Fibroblast of lung (primary cell): ENCODE data around the gene RARG. TPM values are rescaled to one million over a fixed set of nuclear protein-coding genes. Genes with fewer than 3 reads are reported as not detected.

Experiments
- DNase-seq, 2 donors: peaks; one replicate each; pipeline versions ENCODE4 v3.0.0 to v3.0.0-alpha.2; 2010; ENCODE audit warnings: low read depth in 2 of 2
- H2AFZ ChIP-seq: 2 replicates; pipeline ENCODE4 v1.5.1; 2012; ENCODE audit warnings: low read length, control low read depth, inconsistent platforms
- H3K27ac ChIP-seq: 2 replicates; pipeline ENCODE4 v1.5.1; 2011; ENCODE audit warnings: low read length, control low read depth; ENCODE audit not compliant: insufficient read depth
- H3K27me3 ChIP-seq: 2 replicates; pipeline ENCODE4 v1.5.1; 2011; ENCODE audit warnings: mild to moderate bottlenecking, low read length; ENCODE audit not compliant: control insufficient read depth, insufficient read depth
- H3K36me3 ChIP-seq: 2 replicates; pipeline ENCODE4 v1.5.1; 2011; ENCODE audit warnings: low read length; ENCODE audit not compliant: control insufficient read depth, insufficient read depth
- H3K4me1 ChIP-seq: 2 replicates; pipeline ENCODE4 v1.5.1; 2011; ENCODE audit warnings: low read length; ENCODE audit not compliant: control insufficient read depth, insufficient read depth; ENCODE audit errors: extremely low read depth
- H3K4me2 ChIP-seq: 2 replicates; pipeline ENCODE4 v1.5.1; 2011; ENCODE audit warnings: low read length, control low read depth; ENCODE audit not compliant: insufficient read depth; ENCODE audit errors: extremely low read depth
- H3K4me3 ChIP-seq, 4 experiments: fragments of 200-600 bp in 1 of 4; sonication (generic) in 1 of 4; replicated peaks in 1 of 4; 2 replicates each; pipeline ENCODE4 v1.5.1; 2011 to 2016; ENCODE audit warnings: low read length in 4 of 4, low read depth in 3 of 4, mild to moderate bottlenecking in 3 of 4, control low read depth in 2 of 4, inconsistent platforms in 1 of 4, mixed read lengths in 1 of 4; ENCODE audit not compliant: insufficient read depth in 1 of 4; ENCODE audit errors: control extremely low read depth in 1 of 4
- H3K79me2 ChIP-seq: 2 replicates; pipeline ENCODE4 v1.5.1; 2012; ENCODE audit warnings: mild to moderate bottlenecking, low read length, inconsistent platforms; ENCODE audit not compliant: control insufficient read depth, insufficient read depth
- H3K9ac ChIP-seq: 2 replicates; pipeline ENCODE4 v1.5.1; 2011; ENCODE audit warnings: mild to moderate bottlenecking, low read length, control low read depth; ENCODE audit not compliant: insufficient read depth
- H3K9me3 ChIP-seq: 2 replicates; pipeline ENCODE4 v1.5.1; 2012; ENCODE audit warnings: low read depth, low read length; ENCODE audit not compliant: control insufficient read depth, insufficient read depth
- H4K20me1 ChIP-seq: 2 replicates; pipeline ENCODE4 v1.5.1; 2011; ENCODE audit warnings: low read length; ENCODE audit not compliant: control insufficient read depth, insufficient read depth; ENCODE audit errors: extremely low read depth
- EZH2 ChIP-seq: IDR thresholded peaks from 2 replicates; pipeline ENCODE4 v1.5.1; 2012; ENCODE audit warnings: low read length, control low read depth, mild to moderate bottlenecking; ENCODE audit errors: missing control alignments
- polyA plus RNA-seq, 2 donors: library from polyadenylated mRNA; depleted of rRNA in 1 of 2; stranded (reverse) in 1 of 2; unstranded in 1 of 2; fragments of >200 nt; gene quantifications; 2 replicates each; pipeline ENCODE4 v1.2.1, GENCODE V29; 2011 to 2012; ENCODE audit warnings: missing spikeins in 1 of 2
- total RNA-seq: library from RNA; depleted of rRNA; stranded (reverse); fragments of >200 nt; gene quantifications from 2 replicates; pipeline ENCODE4 v1.2.1, GENCODE V29; 2014
- TF ChIP-seq, protein P1 (sequence below), 2 donors: IDR thresholded peaks in 1 of 2; conservative IDR thresholded peaks in 1 of 2; 1 replicate in 1 of 2; 2 replicates in 1 of 2; pipeline ENCODE4 v1.5.1; 2011 to 2012; ENCODE audit warnings: low read length in 2 of 2, control low read depth in 1 of 2, inconsistent platforms in 1 of 2, low read depth in 1 of 2, mild to moderate bottlenecking in 1 of 2

Gene RARG
- total and polyA plus RNA-seq, 2 donors (not counting 1 experiment from before 2014, with no cell fraction given): 30.4 to 51.4 TPM

DNA sequence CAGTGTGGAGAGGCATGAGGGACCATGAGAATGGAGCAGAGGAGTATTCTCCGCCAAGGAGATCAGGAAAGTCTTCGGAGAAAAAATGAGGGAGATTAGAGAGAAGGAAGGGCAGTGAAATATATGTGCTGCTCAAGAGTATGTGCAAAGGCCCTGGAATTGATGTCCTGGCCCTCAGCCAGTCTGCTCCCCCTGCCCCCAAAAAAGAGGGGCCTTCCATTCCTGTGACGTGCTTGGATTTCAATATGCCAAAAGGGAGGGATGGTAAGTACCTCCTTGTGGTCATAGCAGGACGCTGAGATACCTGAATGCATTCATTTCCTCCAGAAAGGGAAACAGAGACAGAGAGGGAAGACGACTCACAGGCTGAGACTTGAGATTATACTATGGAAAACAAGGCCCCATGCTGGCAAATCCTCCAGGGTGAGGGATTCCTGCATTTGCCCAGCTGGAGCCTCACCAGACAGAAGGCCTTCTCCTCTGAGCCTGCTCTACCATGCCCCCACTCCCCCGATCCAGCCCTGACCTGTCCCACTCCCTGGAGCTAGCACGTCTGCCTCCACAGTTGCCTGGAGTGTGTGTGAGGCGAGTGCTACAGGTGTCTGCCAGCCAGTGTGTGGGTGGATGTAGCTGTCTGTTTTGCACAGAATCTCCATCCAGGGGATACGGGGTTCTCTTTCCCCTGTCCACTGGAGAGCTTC is 3.9 kb upstream of the RARG start:
- Histone ChIP-seq H3K9me3 (no peaks in the 10 kb centered on the region), H3K36me3 (no peaks in the 10 kb centered on the region), H3K79me2 (no peaks in the 10 kb centered on the region), H3K9ac (no peak overlapping the region), H3K27ac (no peak overlapping the region), H3K4me3 (no peak overlapping the region), H2AFZ (no peak overlapping the region), H4K20me1 (no peaks in the 10 kb centered on the region), H3K4me2 (no peak overlapping the region), H3K27me3 (peaks cover 14% of the 10 kb centered on the region), H3K4me1 (peaks cover 19% of the 10 kb centered on the region)
- DNase-seq: no peak
- TF ChIP-seq, protein P1, sequence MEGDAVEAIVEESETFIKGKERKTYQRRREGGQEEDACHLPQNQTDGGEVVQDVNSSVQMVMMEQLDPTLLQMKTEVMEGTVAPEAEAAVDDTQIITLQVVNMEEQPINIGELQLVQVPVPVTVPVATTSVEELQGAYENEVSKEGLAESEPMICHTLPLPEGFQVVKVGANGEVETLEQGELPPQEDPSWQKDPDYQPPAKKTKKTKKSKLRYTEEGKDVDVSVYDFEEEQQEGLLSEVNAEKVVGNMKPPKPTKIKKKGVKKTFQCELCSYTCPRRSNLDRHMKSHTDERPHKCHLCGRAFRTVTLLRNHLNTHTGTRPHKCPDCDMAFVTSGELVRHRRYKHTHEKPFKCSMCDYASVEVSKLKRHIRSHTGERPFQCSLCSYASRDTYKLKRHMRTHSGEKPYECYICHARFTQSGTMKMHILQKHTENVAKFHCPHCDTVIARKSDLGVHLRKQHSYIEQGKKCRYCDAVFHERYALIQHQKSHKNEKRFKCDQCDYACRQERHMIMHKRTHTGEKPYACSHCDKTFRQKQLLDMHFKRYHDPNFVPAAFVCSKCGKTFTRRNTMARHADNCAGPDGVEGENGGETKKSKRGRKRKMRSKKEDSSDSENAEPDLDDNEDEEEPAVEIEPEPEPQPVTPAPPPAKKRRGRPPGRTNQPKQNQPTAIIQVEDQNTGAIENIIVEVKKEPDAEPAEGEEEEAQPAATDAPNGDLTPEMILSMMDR (conservative IDR thresholded peaks at IDR 0.05 in 1 of 2, IDR thresholded peaks at IDR 0.05 in 1 of 2; ENCODE audit: low read depth in 1 of 2, low read length in 2 of 2): no peak
- TF ChIP-seq EZH2: no peak

DNA sequence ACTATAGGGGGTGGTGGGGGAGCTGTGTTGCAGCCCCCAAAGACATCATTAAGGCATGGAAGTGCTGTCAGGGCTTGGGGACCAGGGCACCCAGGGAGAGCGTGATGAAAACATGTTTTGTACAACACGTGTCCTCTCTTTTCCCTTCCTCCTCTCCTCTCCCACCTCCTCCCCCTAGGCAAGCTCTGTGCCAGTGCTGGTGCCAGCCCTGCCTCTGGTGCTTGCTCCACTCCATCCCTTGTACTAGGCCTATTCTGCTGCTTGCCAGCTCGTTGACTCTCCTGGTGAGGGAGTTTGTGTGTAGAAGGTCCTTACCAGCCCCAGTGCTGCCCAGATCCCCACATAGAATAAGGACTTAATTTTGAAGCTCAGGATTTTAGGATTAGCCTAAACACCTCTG is 3.2 kb upstream of the RARG start:
- no peaks in the 10 kb centered on the region for H3K79me2 ChIP-seq
- TF ChIP-seq EZH2: no peak
- TF ChIP-seq, protein P1 (conservative IDR thresholded peaks at IDR 0.05 in 1 of 2, IDR thresholded peaks at IDR 0.05 in 1 of 2; ENCODE audit: low read depth in 1 of 2, low read length in 2 of 2): no peak
- H3K36me3 ChIP-seq: no peaks in the 10 kb centered on the region
- no peak overlapping the region for H2AFZ ChIP-seq
- no peak overlapping the region for H3K9ac ChIP-seq
- H3K27ac ChIP-seq: no peak overlapping the region
- no peak overlapping the region for H3K4me2 ChIP-seq
- H4K20me1 ChIP-seq: no peaks in the 10 kb centered on the region
- H3K27me3 ChIP-seq: peaks cover 12% of the 10 kb centered on the region
- no peak for DNase-seq
- H3K9me3 ChIP-seq: no peaks in the 10 kb centered on the region
- H3K4me1 ChIP-seq: peaks cover 19% of the 10 kb centered on the region
- no peak overlapping the region for H3K4me3 ChIP-seq

DNA sequence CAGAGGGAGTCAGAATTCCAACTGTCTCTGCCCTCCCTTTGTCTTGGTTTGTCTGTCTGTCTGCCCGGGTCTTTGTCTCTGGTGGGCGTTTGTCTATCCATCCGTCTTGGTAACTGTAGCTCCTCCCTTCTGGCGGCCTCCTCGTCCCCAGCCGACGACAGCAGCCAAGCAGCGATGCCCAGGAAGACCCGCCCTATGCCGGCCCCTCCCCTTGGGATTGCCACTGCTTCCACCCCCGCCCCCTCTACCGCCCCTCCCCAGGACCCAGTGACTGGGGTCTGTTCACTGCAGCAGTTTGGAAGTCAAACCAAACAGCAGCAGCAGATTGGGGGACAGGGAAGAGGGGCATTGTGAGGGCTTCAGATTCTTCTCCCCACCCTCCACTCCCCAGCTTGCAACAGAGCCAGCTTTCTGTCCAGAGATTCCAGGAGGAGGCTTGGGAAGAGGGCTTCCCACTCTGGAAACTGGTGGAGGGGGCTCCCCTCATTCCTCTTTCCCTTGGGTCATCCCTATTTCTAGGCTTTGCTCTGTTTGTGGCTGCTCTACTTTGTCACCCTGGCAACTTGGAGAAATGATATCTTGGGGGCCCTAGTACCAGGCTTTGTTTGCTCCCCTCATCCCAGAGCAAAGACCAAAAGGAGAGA is 2.4 kb upstream of the RARG start:
- Histone ChIP-seq H4K20me1 (no peaks in the 10 kb centered on the region), H3K4me3 (peak overlapping the region in 1 of 4 experiments; percentile 22), H3K27ac (no peak overlapping the region), H3K36me3 (no peaks in the 10 kb centered on the region), H3K4me2 (no peak overlapping the region), H3K79me2 (no peaks in the 10 kb centered on the region), H3K4me1 (peaks cover 19% of the 10 kb centered on the region), H3K27me3 (peaks cover 8% of the 10 kb centered on the region), H2AFZ (no peak overlapping the region), H3K9me3 (no peaks in the 10 kb centered on the region), H3K9ac (no peak overlapping the region)
- no peak for DNase-seq
- TF ChIP-seq, protein P1 (conservative IDR thresholded peaks at IDR 0.05 in 1 of 2, IDR thresholded peaks at IDR 0.05 in 1 of 2; ENCODE audit: low read depth in 1 of 2, low read length in 2 of 2): no peak
- no peak for TF ChIP-seq EZH2
